DND-41 (cell line): ENCODE measurements around the gene IL20RA.
"Not testable (repeated sequence)": the region's sequence is repeated elsewhere in the genome, so short reads cannot be mapped to it uniquely, and the experiment has no call there.

ENCODE experiments used
- ATAC-seq: fragments of 200-7000 bp; cut with Tn5 transposase; 3 replicates; pipeline ENCODE4 v1.9.1; 2021; ENCODE audit warnings: low read depth; ENCODE audit not compliant: insufficient read depth
- DNase-seq: peaks from one replicate; pipeline ENCODE4 v3.0.0-alpha.2; 2020
- H2AFZ ChIP-seq: 2 replicates; pipeline ENCODE4 v1.6.0; 2012; ENCODE audit warnings: low read depth, low read length
- H3K27ac ChIP-seq: 2 replicates; pipeline ENCODE4 v1.5.1; 2012; ENCODE audit warnings: low read length, inconsistent platforms
- H3K27me3 ChIP-seq: fragments of 200-600 bp; sonication (generic); 2 replicates; pipeline ENCODE4 v1.6.0; 2012; ENCODE audit warnings: low read length, mild to moderate bottlenecking, inconsistent platforms; ENCODE audit not compliant: insufficient read depth, poor library complexity
- H3K36me3 ChIP-seq: 2 replicates; pipeline ENCODE4 v1.5.1; 2012; ENCODE audit warnings: low read length, inconsistent platforms; ENCODE audit not compliant: insufficient read depth
- H3K4me1 ChIP-seq: 2 replicates; pipeline ENCODE4 v1.5.1; 2012; ENCODE audit warnings: mild to moderate bottlenecking, low read length; ENCODE audit not compliant: insufficient read depth
- H3K4me2 ChIP-seq: 2 replicates; pipeline ENCODE4 v1.6.0; 2012; ENCODE audit warnings: mild to moderate bottlenecking, moderate library complexity, low read length, inconsistent platforms; ENCODE audit not compliant: insufficient read depth
- H3K4me3 ChIP-seq, 2 experiments: fragments of 200-600 bp in 1 of 2; shearing (Covaris generic) in 1 of 2; 2 replicates each; pipeline ENCODE4 v1.5.1; 2012 to 2016; ENCODE audit warnings: inconsistent platforms in 2 of 2, low read length in 2 of 2, mild to moderate bottlenecking in 2 of 2, low read depth in 1 of 2, moderate library complexity in 1 of 2
- H3K79me2 ChIP-seq: 2 replicates; pipeline ENCODE4 v1.6.0; 2012; ENCODE audit warnings: low read length, inconsistent platforms; ENCODE audit not compliant: insufficient read depth
- H3K9ac ChIP-seq: 2 replicates; pipeline ENCODE4 v1.6.0; 2012; ENCODE audit warnings: low read depth, mild to moderate bottlenecking, inconsistent platforms, low read length, moderate library complexity
- H3K9me3 ChIP-seq: 2 replicates; pipeline ENCODE4 v1.5.1; 2012; ENCODE audit warnings: low read length, moderate library complexity, mild to moderate bottlenecking, inconsistent platforms; ENCODE audit not compliant: insufficient read depth, severe bottlenecking
- H4K20me1 ChIP-seq: 2 replicates; pipeline ENCODE4 v1.6.0; 2012; ENCODE audit warnings: low read length; ENCODE audit not compliant: insufficient read depth
- EZH2 ChIP-seq: IDR thresholded peaks from 3 replicates; pipeline ENCODE4 v1.6.1; 2012; ENCODE audit warnings: borderline replicate concordance, low read depth, mild to moderate bottlenecking, moderate library complexity, low read length, inconsistent platforms; ENCODE audit not compliant: severe bottlenecking
- TF ChIP-seq, protein P1 (sequence below): IDR thresholded peaks from 2 replicates; pipeline ENCODE4 v1.5.1; 2012; ENCODE audit warnings: borderline replicate concordance, low read length, moderate library complexity, mild to moderate bottlenecking; ENCODE audit not compliant: poor library complexity, severe bottlenecking; ENCODE audit errors: extremely low read depth

The IL20RA gene

DNA sequence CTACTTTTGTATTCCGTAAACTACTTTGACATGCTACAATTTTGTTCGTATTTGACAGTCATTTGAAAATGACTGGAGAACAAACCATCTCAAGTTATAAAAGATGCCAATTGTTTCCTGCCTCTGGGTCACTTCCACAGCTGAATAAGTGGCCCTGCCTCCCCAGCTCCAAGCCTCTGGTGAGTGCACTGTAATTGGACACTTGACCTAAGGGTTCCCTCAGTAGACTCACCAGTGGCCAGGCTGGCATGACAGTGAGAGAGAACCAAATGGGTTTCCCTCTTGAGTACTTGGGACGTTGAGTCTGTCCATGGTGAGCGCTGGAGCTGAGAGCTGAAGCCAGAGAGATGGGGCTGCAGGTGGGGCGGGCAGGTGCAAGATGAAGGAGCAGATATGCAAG lies 65.6 kb downstream of the IL20RA start:
- H3K9ac ChIP-seq, result no peak overlapping the region
- H2AFZ ChIP-seq, result no peak overlapping the region
- no peaks in the 10 kb centered on the region for H3K79me2 ChIP-seq
- no peaks in the 10 kb centered on the region for H3K9me3 ChIP-seq
- H3K4me1 ChIP-seq, result no peaks in the 10 kb centered on the region
- TF ChIP-seq, protein P1, sequence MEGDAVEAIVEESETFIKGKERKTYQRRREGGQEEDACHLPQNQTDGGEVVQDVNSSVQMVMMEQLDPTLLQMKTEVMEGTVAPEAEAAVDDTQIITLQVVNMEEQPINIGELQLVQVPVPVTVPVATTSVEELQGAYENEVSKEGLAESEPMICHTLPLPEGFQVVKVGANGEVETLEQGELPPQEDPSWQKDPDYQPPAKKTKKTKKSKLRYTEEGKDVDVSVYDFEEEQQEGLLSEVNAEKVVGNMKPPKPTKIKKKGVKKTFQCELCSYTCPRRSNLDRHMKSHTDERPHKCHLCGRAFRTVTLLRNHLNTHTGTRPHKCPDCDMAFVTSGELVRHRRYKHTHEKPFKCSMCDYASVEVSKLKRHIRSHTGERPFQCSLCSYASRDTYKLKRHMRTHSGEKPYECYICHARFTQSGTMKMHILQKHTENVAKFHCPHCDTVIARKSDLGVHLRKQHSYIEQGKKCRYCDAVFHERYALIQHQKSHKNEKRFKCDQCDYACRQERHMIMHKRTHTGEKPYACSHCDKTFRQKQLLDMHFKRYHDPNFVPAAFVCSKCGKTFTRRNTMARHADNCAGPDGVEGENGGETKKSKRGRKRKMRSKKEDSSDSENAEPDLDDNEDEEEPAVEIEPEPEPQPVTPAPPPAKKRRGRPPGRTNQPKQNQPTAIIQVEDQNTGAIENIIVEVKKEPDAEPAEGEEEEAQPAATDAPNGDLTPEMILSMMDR, result no peak
- no peak for TF ChIP-seq EZH2
- no peaks in the 10 kb centered on the region for H3K36me3 ChIP-seq
- H3K27me3 ChIP-seq, result peaks cover 21% of the 10 kb centered on the region
- no peak overlapping the region for H3K27ac ChIP-seq
- H3K4me3 ChIP-seq, result no peak overlapping the region
- H4K20me1 ChIP-seq, result no peaks in the 10 kb centered on the region
- ATAC-seq (no peak), DNase-seq (no peak)
- no peak overlapping the region for H3K4me2 ChIP-seq

DNA sequence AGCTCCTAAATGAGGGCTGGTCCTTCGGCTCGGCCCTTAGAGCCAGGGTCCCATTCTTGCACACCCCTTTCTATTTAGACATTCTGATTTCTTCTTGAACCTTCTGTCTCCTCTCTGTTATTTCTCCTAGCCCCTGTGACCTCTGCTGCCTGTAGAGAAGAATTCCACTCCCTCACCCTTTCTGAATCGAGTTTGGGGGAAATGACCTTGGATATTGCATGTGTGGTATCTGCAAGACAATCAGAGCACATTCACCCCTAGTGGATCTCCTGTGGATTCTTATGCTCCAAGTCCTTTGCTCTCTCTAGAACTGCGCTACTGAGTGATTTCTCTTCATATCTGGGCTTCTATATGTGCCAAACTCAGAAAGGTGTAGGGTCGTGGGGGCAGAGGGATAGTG lies 67.7 kb downstream of the IL20RA start:
- no peak overlapping the region for H3K4me3 ChIP-seq
- H3K27me3 ChIP-seq, result peaks cover 18% of the 10 kb centered on the region
- H3K4me1 ChIP-seq, result no peaks in the 10 kb centered on the region
- TF ChIP-seq, protein P1, result no peak
- no peak for TF ChIP-seq EZH2
- H3K9me3 ChIP-seq, result no peaks in the 10 kb centered on the region
- DNase-seq (no peak), ATAC-seq (no peak)
- H3K36me3 ChIP-seq, result no peaks in the 10 kb centered on the region
- H3K27ac ChIP-seq, result no peak overlapping the region
- H3K9ac ChIP-seq, result no peak overlapping the region
- no peak overlapping the region for H3K4me2 ChIP-seq
- H2AFZ ChIP-seq, result no peak overlapping the region
- no peaks in the 10 kb centered on the region for H4K20me1 ChIP-seq
- no peaks in the 10 kb centered on the region for H3K79me2 ChIP-seq

DNA sequence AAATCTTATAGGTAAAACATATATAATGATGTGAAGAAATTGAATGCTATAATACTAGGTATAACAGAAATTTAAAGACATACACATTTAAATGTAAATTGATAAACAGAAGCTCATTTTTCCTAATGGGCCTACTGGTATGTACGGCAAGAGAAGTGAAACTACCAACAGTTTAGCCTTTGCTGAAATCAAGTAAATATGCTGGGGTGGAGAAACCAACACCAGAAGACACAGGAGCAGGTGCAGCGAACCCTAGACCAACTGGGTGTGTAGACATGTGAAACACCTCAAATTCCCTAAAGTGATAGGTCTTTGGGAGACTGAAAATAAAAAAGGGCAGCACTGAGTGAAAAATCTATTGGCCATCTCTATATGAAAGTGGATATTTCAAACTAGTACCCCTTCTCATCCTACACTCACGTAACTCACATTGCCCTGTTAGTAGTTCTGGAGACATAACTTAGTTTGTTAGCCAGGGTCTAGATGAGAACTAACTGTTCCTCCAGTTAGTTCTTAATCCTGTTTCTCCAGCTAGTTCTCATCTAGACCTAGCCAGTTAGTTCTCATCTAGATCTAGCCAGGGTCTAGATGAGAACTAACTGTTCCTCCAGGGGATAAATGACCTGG lies 69.6 kb downstream of the IL20RA start:
- H3K4me2 ChIP-seq, result no peak overlapping the region
- H3K27me3 ChIP-seq, result peaks cover 13% of the 10 kb centered on the region
- H3K36me3 ChIP-seq, result no peaks in the 10 kb centered on the region
- no peak overlapping the region for H3K27ac ChIP-seq
- no peak overlapping the region for H2AFZ ChIP-seq
- no peak overlapping the region for H3K4me3 ChIP-seq
- no peaks in the 10 kb centered on the region for H3K4me1 ChIP-seq
- H3K9me3 ChIP-seq, result no peaks in the 10 kb centered on the region
- H3K9ac ChIP-seq, result no peak overlapping the region
- no peak for ATAC-seq
- no peaks in the 10 kb centered on the region for H4K20me1 ChIP-seq
- no peaks in the 10 kb centered on the region for H3K79me2 ChIP-seq
- DNase-seq, result no peak
- TF ChIP-seq EZH2, result no peak
- TF ChIP-seq, protein P1, result no peak

DNA sequence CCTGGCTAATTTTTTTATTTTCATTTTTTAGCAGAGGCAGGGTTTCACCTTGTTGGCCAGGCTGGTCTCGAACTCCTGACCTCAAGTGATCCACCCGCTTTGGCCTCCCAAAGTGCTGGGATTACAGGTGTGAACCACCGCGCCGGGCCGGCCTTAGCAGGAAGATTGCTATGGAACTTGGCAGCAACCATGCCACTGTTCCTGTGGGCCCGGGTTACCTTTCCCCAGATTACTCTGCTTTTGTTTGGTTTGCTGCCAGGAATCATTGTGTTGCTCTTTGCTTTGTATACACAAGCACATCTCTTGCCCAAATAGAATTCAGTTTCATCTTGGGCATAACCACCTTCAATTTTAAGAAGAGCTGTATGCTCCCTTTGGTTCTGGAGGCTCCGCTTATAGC lies 71.0 kb downstream of the IL20RA start:
- not testable (repeated sequence) for H3K4me2 ChIP-seq, H3K9me3 ChIP-seq, H3K4me1 ChIP-seq, H3K27ac ChIP-seq, H3K79me2 ChIP-seq, H4K20me1 ChIP-seq, DNase-seq, H3K9ac ChIP-seq, ATAC-seq, H2AFZ ChIP-seq, H3K4me3 ChIP-seq, H3K36me3 ChIP-seq
- H3K27me3 ChIP-seq, result peaks cover 12% of the 10 kb centered on the region
